GM11168 (cell line): Measurements from ENCODE around the gene TBATA.

Experiments used
- in situ Hi-C: fragments of 300-500 bp; cut with MboI; formaldehyde crosslinking; loops from one replicate; pipeline ENCODE4 v1.12.0; 2022; ENCODE audit warnings: low sequenced_read_pairs; ENCODE audit not compliant: unreplicated experiment

TBATA gene, protein sequence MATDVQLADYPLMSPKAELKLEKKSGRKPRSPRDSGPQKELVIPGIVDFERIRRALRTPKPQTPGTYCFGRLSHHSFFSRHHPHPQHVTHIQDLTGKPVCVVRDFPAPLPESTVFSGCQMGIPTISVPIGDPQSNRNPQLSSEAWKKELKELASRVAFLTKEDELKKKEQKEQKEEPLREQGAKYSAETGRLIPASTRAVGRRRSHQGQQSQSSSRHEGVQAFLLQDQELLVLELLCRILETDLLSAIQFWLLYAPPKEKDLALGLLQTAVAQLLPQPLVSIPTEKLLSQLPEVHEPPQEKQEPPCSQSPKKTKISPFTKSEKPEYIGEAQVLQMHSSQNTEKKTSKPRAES

DNA sequence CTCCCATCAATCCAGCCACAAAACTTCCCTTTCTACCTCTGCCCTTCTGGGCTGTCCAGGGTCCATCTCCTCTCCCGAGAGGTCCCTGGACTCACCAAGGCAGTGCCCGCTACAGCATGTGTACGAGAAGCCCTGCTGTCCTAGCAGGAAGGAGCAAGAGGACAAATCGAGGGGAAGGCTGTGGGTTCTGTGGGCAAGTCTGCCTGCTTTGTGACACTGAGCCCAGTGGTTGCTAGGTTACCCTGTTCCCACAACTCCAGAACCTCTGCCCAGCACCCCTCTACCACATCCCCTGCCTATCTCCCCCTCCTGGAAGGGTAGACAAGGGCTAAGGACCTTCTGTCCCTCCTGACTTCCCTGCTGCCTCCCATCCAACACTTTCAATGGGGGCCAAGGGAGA lies at the start of gene TBATA:
TSS of gene TBATA (minus strand) at position 188 of the 400 bp plus-strand sequence. CDS start 1,998 bp downstream, outside the sequence.
- in situ Hi-C loops, result no loop called here

DNA sequence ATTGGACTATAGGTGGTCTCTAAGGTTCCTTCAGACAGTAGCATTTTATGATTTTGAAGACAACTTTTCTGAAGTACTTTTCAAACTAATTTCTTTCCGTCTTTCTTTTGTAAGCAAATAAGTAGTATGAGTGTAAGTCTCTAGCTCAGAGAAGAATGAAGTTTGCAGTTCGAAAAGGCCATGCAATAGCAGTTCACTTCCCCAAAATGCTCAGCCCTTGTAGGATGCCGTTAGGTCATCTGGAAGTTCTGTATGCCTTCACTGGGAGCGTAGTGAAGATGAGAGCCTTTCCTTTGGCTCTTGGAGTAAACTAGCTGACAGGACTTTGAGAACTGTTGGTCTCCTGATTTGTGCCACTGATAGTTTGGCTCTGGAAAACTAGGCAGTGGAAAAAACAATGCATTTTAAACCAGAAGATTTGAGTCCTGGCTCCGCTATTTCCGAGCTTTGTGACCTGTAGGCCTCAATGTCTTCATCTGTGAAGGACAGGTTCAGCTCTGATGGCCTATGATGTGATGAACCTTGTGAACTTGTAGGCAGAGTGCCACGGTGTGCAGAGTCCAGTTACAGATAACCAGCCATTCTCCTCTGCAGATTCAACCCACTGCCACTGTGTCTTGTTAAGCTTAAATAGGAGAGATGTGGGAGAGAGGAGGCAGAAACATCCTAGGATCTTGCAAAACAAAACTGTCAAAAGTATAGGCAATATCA lies 49.4 kb upstream of the TBATA start:
- in situ Hi-C loops, result no loop called here

DNA sequence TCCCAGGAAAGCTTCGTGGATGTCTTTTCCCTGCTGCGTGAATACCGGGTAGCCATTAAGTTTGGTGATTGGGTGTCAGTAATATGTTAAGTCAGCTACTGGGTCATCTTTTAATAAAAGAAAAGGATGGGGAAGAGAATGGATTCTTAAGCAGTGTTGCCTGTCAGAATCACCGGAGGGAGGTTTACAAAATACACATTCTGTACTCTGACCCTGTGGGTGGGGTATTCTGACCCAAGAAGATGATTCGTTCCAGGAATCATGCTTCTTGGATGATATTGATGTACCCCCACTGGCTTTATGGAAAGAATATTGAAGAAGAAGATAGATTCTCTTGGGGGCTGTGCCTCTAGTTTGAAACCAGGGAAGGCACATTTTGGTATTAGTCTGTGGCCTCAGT lies 48.8 kb upstream of the TBATA start:
- in situ Hi-C loops, result no loop called here

DNA sequence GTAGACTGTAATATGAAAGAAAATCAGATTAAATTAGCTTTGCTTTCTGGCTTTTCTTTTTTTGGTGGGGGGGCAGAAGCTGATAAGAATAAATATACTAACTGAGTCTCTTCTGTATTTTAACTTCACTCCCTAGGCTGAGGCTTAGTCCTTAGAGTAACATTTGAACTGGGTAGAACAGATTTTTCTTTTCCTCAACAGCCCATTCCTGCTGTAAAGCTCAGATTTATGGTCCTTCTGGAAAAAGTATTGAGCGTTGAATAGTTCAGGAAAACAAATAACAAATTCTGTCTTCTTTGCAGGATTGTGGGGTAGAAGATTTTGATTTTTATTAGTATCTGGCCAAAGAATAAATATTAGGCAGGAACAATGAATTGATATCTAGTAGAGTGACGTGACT lies 48.4 kb upstream of the TBATA start:
- in situ Hi-C loops, result no loop called here

DNA sequence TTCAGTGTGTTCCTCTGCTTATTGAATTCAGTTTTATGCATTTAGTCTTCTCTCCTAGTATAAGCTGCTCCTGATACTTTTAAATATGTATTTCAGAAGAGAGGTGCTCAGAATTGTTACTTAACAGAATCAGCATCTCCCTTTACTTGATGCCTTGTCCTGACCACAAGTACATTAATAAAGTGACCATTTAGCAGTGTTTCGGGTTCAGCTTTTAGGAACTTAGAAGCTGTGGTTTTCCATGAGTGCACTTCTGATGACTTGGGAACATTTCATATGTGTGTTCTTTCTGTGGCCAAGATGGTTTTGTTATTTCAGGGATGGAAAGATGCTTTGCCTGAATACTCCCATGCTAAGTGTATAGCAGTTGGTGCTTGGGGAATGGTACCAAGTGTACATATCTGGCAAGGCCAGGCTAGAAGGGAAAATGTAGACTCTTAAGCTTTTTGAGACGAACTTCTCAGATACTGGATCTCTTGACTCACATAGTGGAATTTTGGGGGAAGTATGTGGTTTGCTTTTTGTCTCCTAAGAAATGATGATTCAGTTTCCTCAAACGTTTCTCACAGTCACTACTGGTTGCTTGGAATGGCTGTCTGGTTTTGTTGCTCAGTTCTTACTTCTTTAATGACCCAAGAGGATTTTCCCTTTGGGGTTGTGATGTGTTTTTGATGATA lies 47.8 kb upstream of the TBATA start:
- in situ Hi-C loops, result no loop called here

DNA sequence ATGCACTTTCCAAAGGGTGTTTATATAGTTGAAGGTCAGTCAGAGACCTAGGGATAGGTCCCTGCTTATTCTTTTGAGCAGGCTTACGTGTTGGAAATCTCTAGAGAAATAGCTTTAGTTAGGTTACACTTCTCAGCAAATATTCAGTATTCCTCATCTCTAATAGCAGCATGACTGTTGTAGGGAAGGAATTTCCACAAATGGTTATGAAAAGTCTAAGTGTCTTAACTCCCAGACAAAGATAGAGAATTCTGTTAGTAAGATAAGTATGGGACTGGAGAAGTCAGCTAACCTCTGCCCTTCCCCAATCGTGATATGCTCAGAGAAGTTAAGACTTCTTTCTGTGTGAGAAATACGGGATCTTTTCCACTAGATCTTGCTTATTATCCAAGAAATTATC lies 47.0 kb upstream of the TBATA start:
- in situ Hi-C loops, result no loop called here

DNA sequence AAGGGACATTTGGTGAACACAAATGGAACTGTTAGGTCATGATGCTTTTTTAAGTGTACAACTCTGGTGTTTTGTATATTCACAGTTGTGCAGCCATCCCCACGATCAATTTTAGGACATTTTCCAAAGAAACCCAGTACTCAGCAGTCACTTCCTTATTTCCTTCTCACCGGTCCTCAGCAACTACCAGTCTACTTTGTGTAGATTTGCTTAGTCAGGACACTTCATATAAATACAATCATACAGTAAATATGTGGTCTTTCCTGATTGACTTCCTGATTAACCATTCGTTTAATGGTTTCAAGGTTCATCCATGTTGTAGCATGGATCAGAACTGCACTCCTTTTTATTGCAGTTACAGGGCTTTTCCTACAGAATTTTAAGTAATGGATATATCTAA lies 45.0 kb upstream of the TBATA start:
- in situ Hi-C loops, result no loop called here

DNA sequence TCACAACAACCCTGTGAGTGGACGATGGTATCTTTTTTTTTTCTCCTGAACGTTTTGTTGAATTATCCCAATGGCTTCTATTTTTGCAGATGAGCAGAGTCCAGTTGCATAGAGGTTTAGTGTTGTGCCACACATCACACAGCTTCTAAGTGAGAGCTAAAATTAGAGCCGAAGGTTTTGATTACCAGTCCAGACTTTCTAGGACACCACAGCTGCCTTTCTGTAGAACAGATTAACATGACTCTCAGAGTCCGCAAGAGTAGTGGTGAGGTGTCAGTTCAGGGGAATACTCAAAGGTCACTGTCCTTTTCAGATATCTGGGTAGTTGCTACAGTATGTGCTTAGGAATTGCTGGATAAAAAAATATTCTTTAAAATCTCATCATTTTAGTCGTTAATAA lies 44.4 kb upstream of the TBATA start:
- in situ Hi-C loops, result no loop called here

DNA sequence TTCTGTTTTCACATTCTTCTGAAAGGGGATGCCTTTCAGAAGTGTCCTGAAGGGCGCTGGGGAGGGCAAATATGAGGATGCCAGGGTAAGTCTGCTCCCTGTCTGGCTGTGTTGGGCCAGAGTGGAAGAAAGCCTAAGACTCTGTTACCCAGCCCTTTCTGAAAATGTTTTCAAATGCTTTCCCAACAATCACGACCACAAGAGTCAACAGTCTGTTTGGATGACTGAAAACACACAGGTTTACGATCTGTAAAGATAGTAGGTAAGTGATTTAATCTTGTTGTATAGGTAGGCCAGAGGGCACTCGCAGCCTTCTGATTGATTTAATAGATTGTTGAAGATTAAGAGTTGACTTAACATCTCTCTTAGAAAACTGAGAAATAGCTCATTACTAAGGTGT lies 43.7 kb upstream of the TBATA start:
- in situ Hi-C loops, result no loop called here

DNA sequence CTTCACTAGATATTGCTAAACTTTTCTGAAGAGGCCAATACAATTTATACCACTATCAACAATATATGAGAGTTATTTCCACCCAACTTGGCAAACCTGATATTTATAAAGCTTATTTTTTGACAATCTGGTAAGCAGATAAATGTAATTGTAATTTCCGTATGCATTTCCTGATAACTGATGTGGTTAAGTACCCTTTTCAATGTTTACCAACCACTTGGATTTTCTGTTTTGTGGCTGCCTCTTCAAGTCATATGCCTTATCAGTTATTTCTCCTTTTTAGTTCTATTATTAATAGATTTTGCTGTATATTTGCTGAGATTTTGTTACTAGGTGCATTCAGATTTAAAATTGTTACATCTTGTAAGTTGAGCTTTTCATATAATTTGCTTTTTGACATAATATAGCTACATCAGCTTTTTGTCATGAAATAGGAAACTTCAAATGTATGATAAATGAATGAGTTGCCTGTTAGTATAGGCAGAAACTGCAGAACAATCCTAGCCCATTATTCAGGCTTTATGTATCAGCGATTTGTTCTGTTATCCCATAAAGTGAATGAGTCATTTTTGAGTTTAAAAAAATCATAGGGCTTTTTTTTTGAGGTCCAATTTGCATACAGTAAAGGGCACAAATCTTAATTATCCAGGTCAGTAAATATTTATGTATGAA lies 42.0 kb upstream of the TBATA start:
- in situ Hi-C loops, result no loop called here

DNA sequence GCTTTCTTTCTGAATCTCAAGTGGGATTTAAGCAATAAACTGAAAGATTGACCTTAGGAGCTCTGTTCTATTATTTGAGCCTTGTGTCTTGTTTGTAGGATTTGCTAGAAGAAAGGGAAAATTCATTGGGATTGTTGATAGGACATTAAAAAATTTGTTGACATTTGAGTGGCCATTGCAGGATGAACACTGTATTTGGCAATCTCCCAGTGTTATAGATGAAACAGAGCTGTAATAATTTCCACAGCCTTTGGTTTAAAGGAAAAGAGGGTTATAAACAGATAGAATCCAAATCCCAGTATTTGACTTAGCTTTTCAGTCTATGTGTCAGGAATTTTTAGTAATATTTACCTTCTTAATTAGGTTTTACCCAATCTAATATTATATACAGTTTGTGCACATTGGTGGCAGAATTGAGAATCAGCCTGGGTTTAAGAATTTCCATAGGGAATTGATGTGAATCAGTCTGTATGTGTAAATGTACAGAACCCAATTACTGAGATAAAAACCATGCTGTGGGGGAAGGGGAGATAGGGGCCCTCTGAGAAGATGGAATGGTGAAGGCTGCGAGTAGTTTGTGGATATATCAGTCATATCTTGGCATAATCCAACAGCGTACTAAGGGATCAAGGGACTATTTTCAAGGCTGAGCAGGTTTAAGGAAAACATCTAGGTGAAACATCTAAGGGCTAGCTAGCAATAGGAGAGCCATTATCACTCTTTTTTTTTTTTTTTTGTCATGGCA lies 37.1 kb upstream of the TBATA start:
- in situ Hi-C loops, result no loop called here

DNA sequence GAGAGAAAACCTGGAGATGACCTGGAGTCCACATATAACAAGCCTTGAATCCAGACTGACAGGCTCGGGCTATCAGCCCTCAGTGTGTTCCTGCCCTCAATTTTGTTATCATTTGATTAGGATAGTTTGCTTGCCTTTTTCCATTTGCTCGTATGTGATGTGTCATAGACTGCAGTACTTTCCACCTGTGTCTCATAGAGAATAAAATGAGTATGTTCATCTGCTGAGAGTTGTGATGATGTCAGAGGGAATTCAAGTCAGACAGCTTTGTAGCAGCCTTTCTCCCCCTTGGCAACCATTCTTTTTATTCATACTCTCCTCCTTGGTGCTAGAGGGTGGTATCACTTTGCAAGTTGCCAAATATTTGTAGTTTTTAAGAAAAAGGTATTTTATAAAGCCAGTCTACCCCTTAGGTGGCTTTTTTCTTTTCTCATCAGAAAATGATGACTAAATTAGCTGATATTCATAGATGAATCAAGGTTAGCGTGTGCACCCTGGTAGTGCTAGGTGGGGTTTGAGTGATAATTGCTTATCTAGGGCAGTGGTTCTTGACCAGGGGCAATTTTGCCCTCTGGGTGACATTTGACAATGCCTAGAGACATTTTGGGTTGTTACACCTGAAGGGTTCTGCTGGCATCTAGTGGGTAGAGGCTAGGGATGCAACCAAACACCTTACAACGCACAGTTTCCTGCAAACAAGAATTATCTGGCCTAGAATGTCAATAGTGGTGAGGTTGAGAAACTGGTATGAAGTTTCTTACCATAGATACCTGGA lies 36.0 kb upstream of the TBATA start:
- in situ Hi-C loops, result no loop called here

DNA sequence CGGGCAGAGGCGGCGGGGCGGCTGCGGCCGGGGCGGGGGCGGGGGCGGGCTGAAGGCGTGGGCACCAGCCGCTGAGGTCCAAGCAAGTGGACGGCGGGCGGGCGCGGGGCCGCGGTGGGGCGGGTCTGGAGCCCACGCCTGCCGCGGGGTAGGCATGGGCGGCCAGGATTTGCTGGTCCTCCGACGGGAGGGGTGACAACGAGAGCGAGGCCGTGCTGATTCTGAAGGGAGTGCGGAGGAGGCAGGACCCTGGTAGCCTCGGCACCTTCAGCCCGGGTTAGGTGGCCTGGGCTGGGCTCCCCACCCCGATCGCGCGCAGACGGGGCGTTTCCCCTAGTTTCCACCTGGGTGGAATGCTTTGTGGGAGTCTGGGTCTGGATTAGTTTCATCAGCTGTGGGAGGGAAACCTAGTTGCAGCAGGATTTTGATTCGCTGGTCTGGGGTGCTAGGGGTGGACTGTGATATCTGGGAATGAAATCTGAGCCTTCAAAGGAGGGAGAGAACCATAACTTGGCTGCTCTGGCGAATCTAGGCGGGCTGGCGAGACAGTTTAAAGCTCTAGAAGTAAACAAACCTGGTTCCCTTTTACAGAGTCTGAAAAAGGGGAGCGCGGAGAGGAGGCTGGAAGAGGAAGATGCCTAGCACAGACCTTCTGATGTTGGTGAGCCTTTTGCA lies 31.2 kb upstream of the TBATA start:
- in situ Hi-C loops, result loop anchor here (5.0 kb wide), 1 partner anchor 66 kb away; no protein-coding TSS in a partner anchor

DNA sequence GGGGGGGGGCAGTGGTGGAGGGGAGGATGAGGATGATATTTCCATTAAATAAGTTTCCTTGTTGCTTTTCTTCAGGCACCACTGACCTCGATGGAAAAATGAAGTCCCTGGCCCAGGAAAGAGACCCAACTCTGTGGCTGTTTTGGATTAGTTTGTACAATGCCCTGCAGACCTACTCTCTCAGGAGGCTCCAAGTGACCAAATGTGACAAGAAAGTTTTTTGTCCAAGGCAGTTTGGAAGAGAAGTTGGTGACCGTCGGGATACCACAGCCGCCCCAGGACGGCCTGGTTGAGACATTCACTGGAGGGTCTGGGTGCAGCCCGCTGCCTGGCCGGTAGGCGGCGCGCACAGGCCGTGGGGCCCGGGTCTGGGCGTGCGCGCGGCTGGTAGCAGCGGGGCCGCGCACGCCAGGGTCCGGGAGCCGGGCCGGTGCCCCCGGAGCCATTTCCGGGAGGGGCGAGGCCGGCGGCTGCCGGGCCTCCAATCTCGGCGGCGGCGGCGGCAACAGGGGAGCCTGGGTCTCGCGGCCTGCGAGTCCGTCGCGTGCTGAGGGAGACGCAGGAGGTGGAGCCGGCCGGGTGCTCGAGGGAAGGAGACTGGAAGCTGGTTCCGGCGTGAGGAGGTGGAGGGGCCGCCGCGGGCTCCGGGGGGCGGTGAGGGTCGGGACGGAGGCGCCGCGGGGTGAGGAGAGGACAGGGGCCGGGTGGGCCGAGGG lies 30.5 kb upstream of the TBATA start, which contains the start of gene SGPL1:
TSS of gene SGPL1 (plus strand) at position 445 of the 716 bp plus-strand sequence. CDS start 906 bp downstream, outside the sequence.
- in situ Hi-C loops, result loop anchor here (5.0 kb wide), 1 partner anchor 67 kb away; no protein-coding TSS in a partner anchor

DNA sequence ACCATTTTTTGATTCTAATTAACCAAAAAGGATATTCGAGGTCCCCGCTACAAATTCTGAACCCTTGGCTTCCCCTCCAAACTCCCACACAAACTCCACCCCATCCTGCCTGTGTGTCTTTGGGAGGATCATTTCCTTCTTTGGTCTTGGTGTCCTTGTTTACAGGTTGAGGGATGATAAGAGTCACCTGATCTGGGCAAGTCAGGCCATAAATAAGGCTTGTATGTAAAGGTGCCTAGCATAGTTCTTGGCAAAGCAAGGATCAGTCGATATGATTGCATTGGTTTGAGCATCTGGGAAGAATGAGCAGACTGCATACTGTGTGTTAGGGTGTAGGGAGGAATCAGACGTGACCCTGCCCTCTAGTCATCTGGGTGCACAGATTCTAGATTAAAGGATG lies 28.9 kb upstream of the TBATA start:
- in situ Hi-C loops, result no loop called here

DNA sequence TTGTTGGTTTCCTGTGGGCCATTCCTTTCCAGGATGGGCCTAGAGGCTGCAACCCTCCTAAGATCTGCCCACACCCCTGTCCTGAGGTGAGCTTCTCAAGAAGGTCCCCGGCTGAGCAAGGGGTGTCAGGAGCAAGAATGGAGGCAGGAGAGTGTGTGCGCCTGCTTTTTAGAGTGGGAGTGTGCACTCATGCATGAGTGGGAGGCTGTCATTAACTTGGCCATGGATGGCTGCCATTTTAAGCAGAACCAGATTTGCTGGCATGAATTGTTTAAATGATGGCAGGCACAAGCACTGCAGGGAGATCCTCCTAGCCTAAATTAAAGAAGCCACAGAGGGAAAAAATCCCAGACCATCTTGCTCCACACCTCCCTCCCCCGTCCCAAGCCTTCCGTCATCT lies 27.6 kb upstream of the TBATA start:
- in situ Hi-C loops, result no loop called here

DNA sequence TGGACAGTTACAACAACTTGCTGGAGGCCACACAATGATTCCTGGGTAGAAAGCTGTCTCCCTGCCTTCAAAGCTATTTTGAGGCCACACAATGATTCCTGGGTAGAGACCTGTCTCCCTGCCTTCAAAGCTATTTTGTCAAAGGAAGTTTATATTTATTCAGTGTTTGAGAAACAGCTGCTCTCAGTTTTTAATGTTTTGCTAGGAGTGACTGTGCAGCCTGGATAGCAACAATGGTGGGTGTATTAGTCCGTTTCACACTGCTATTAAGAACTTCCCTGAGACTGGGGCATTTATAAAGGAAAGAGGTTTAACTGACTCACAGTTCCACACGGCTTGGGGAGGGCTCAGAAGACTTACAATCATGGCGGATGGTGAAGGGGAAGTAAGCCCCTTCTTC lies 26.7 kb upstream of the TBATA start:
- in situ Hi-C loops, result no loop called here

DNA sequence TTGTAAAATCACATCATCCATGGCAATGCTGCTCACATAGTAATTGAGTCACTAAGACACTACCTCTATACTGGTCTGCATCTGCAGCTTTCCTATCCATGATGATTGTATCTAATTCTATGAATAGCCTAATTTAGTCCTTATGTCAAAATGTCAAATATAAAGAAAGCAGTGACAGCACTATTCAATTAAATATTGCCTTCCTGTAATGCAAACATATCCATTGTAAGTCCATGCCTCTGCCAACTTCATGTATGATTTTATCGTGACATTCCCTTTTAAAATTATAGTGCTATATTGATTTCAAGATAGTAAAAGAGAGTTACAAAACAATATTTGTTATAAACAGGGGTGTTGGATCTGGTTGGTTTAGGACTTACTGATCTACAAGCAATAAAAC lies 25.8 kb upstream of the TBATA start:
- in situ Hi-C loops, result no loop called here
